HuH-7 (cell line): ENCODE results near the gene POLD3.

Experiments
- DNase-seq: peaks from one replicate; pipeline ENCODE4 v3.0.0; 2011; ENCODE audit warnings: low spot score

Gene POLD3

DNA sequence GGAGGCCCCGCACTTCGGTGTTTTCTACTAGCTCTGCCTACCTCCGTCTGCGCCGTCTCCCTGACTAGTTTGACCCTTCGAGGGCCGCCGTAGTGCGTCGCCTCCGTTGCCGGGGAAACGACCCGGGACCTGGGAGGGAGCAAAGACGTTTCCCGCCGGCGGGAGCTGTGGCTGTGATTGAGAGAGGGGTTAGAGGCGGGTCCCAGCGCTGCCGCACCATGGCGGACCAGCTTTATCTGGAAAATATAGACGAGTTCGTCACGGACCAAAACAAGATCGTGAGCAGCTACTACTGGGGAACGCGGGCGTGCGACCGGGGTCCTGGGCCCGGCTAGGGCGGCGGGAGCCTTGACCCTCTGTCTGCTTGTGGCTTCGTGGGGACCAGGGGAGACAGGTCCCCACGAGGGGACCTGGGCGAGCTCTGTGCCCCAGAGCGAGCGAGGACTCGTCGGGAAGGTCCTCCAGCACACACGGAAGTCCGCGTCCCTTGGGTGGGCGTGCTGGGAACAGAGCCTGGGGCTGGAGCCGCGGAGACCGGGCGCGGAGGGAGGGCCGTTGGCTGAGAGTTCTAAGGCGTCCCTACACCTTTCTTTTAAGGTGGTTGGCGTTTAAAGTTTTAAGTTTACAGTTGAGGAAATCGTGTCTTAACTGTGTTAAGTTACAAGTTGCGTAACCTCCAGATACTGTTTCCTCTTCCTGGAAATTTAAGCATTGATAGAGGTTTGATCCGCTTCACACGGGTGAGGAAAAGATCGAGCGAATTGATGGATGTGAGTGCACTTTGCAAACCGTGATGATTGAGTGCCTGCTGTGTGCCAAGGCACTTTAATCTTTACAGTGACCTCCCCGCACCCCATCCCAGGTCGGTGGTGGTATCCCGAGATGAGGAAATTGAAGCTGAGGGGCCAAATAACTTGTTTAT lies at the start of gene POLD3:
TSS of gene POLD3 (plus strand) at position 142 of the 922 bp plus-strand sequence. CDS start at position 219, 77 bp downstream.
- peak; percentile 78 for DNase-seq

- DNase-seq, result no peak
Observed at GRCh38 chr11:74543991-74544390, 48.4 kb upstream of the POLD3 start.

DNA sequence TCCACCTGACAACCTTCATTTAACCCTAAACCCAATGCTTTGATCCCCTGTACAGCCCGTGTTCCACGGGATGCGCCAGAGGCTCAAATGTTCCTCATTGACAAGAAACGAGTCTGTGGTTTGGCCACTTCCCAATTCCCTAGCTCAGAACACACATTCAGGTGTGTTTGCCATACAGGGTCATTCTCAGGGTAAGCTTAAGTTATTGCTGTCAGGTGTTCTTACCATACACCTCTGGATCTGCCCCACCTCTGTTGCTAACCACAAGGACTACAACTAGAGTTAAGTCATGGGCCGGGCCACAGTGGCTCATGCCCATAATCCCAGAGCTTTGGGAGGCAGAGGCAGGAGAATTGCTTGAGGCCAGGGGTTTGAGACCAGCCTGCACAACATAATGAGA lies 45.6 kb upstream of the POLD3 start:
- no peak for DNase-seq

- DNase-seq, result no peak
Observed at GRCh38 chr11:74550991-74551753, 41.2 kb upstream of the POLD3 start.

DNA sequence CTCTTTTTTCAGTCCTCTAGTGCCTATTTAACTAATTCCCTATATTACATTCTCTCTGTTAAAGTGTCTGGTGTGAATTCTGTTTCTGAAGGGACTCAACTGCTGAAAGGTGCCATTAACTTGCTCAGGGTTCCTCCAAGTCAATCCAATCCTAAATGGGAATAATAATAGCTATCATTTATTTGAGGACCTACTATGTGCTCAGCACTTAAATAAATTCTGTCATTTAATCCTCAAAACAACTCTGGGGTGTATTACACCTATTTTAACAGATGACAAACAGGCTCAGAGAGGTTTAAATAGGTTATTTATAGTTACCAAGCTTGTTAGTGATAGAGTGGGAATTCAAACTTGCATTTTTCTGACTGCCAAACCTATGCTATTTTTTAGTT lies 40.6 kb upstream of the POLD3 start:
- DNase-seq, result no peak

GRCh38 chr11:74557526-74557925 lies 34.9 kb upstream of the POLD3 start:
- no peak for DNase-seq

- no peak for DNase-seq
Observed at GRCh38 chr11:74559110-74559933, 33.1 kb upstream of the POLD3 start.

DNA sequence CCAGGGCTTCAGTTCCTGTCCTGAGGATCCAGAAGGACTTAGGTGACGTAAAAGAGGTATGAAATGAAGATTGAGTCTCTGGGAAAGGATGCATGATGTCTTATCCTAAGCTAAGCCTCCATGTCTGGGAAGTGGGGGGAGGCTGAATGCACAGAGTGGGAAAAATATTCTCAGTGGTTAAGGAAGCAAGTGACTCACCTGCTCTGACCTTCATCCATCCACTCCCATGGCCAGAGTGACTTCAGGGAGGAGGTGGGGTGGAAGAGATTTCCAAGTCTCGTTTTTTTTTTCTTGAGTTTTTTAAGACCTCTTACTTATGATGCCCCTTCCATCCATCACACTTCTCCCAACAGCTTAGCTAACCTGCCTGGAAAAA lies 32.5 kb upstream of the POLD3 start:
- DNase-seq, result no peak

- DNase-seq, result no peak
Observed at GRCh38 chr11:74566146-74566960, 26.0 kb upstream of the POLD3 start.

DNA sequence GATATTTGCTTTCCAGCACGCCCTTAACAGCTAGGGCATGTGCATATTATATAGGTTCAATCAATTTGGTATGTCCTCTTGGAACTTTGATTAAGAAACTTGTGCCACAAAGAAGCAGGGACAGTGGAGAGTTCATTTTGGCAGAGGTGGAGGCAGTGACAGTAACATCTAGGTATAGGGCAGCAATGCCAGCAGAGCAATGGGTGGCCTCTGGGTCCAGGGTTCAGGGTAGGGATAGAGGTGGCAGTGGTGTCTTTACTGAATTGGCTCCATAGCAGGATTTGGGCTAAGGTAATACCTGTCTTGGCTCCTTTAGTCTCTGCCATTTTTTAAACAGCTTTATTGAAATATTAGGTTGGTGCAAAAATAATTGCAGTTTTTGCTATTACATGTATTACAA lies 24.4 kb upstream of the POLD3 start:
- no peak for DNase-seq

- peak; percentile 56 for DNase-seq
Observed at GRCh38 chr11:74570266-74571061, 21.9 kb upstream of the POLD3 start.

GRCh38 chr11:74571062-74571399 lies 21.4 kb upstream of the POLD3 start:
- DNase-seq, result no peak

GRCh38 chr11:74572349-74572748 lies 20.0 kb upstream of the POLD3 start:
- DNase-seq, result no peak

GRCh38 chr11:74574563-74574962 lies 17.8 kb upstream of the POLD3 start:
- DNase-seq, result no peak

GRCh38 chr11:74575999-74576398 lies 16.4 kb upstream of the POLD3 start:
- no peak for DNase-seq

GRCh38 chr11:74577181-74577580 lies 15.2 kb upstream of the POLD3 start:
- DNase-seq, result no peak

- DNase-seq, result no peak
Observed at GRCh38 chr11:74577624-74578396, 14.6 kb upstream of the POLD3 start.

- DNase-seq, result no peak
Observed at GRCh38 chr11:74579577-74580270, 12.7 kb upstream of the POLD3 start.

DNA sequence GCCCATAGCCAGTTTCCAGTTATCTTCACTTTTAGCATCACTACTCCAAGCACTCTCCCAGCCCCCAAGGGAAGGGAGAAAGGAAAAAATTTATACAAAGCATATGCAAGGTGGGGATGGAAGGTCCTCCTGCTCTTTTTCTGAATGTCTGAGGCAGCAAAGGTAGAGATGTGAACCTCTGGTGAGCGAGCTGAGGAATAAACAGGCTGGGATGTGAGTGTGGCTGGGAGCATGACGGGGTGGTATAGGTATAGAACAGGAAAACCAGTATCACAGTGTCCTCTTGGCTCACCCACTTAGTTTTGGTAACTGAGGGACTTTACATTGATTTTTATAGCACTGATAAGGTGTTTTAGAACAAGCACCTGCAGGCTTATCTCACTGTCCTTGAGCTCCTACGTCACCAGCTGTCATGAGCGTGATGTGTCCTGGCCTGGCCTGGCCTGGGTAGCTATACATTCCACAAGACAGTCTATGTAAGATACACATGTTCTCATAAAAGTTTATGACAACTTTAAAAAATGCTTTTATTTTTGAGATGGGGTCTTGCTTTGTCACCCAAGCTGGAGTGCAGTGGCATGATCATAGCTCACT lies 10.3 kb upstream of the POLD3 start:
- no peak for DNase-seq
